HG03558 (cell line): ENCODE measurements around the gene ATL1.
"Not testable (repeated sequence)": the region's sequence is repeated elsewhere in the genome, so short reads cannot be mapped to it uniquely, and the experiment has no call there.

Source experiments
- ATAC-seq: cut with Tn5 transposase; IDR thresholded peaks from one replicate; pipeline ENCODE4 v1.9.1; 2021; ENCODE audit warnings: moderate number of reproducible peaks; ENCODE audit not compliant: unreplicated experiment; ENCODE audit errors: extremely low read depth

Gene ATL1

DNA sequence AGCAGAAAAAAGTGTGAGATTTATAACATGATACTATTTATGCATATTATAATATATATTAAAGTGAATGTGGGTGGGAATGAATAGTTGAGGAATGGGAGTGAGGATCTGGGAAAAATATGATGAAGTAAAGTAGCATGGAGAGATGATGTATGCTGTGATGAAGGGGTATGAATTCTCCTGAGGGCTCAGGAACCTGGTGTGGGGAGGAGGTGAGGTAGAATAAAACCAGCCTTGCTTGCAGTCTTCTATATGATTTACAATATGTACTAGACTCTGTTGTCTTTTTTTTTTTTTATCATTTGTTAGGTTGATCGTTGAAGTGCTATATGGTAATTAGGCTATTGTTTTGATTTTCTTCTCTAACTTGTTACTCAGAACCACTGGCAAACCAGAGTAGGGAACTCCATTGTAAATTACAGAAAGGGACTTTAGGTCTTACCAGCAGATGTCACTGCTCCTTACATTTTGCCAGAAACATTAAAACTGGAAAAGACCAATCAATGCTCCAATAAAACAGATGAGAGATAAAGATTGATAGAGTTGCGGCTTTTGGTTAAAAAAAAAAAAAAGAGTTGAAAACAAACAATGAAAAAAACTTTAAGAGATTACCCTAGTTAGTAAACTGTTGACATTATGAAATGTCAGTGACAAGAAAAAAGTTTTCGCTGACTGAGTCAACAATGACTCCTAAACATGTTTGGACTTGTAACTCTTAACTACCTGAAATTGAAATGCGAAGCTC is 39.9 kb downstream of the ATL1 start:
- no peak for ATAC-seq

DNA sequence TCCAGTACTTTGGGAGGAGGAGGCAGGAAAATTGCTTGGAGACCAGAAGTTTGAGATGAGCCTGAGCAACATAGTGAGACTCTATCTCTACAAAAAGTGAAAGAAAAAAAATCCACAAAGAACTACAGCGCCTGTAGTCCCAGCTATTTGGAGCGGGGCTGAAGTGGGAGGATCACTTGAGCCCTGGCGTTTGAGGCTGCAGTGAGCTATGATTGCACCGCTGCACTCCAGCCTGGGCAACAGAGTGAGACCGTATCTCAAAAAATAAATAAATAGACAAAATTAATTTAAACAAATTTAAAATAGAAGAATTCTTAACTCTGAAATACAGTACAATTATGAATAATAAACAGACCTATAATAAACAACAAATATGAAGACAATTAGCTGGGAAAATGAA is 40.9 kb downstream of the ATL1 start:
- ATAC-seq, result no peak

DNA sequence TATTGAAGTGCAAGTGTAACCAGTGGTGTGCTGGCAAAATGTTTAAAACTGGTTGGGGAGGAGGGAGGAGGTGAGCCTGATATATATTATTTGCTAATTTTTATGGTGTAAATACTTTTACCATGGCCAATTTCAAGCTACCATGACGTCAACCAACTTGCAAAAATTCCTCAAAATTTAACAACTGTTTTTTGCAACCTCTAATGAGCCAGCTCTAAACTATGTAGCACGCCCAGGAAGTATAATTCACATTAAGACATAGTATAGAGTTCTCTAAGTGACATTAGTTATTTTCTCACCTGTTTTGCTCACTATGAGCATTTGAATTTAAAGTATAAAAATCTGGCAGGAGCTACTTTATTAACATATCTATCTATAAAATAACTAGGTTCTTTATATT is 41.4 kb downstream of the ATL1 start:
- ATAC-seq, result no peak

DNA sequence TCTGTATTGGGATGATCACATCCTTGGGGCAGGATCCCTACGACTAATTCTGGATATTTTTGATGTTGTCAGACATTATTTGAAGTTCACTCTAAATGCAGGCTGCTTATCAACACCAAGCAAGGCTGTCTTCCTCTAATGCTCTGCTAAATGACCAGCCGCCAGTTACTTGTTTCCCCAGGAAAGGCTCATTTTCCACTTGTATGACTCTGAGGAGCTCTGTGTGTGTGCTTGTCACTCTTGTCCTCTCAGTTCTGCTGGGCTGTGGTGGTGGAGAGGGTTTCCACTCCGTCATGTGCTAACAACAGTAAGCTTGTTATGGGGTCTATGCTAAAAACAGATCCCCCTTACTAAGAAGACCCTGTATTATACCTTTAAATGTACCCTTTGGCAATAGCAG is 42.1 kb downstream of the ATL1 start:
- ATAC-seq, result no peak

DNA sequence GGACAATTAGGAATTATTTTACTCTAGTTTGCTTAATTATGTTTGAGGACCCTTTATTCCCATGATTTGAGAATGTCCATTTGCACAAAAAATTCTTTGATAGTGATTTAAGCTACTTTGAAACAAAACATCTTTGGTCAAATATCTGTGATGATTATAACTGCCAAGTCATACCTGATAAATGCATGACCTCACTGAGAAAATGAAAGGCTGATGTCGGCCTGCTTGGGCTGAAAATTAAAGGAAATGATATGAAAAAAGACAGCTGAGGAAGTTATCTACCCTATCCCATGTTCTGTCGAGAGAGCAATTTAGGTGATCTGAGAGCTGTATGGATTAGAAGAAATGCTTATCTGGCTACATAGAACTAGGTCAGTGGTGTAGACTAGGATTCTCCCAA is 43.6 kb downstream of the ATL1 start:
- no peak for ATAC-seq

DNA sequence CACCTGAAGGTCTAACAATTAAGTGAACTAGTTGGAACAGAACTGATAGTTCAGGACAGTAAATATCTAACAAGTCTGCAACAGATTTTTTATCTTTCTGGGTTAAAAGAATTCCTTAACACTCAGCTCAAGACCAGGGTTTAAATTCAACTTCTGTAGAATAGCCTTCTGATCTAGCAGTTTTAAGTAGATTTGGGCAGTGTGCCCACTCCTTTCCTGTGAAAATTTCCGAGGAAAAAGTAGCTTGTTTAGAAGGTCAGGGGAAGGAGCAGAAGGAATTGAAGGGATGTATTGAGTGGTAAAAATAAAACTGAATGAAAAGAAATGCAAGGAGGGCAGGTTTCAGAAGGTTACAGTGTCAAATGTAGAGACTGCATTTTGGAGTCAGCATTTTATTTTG is 45.8 kb downstream of the ATL1 start:
- no peak for ATAC-seq

DNA sequence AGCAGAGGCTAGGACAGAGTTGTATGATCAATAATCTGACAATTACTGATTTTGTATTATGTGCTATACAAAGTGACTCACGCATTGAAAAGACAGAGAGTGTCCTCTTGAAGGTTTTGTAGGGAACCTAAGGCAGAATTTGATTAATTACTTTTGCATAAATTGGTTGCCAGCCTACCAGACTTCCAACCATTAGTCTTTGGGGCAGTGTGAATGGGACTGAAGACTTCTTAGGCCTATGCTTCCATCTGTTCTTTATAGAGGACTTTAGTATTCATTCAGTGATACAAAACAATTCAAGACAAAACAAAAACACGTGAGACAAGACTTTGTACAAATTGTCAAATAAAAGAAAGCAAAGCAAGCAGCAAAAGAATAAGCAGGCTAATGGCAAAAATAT is 46.5 kb downstream of the ATL1 start:
- no peak for ATAC-seq

DNA sequence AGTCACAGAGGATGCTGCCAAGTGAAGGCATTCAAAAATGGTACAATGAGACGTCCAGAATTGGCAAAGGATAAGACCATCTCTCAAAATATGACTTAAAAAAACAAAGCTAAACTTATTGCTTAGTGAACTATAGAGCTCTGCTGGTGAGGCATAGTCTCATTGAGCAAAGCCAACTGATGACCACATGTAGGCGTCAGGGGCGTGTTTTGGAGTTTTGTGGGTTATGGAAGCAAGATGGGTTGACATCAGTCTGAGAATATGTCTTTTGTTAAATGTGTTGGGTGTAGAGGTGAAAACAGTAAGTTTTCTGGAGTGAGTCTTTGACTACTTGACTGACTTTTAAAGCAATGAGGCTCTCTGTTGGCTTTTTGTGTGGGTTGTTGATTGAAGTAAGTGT is 47.2 kb downstream of the ATL1 start:
- no peak for ATAC-seq

DNA sequence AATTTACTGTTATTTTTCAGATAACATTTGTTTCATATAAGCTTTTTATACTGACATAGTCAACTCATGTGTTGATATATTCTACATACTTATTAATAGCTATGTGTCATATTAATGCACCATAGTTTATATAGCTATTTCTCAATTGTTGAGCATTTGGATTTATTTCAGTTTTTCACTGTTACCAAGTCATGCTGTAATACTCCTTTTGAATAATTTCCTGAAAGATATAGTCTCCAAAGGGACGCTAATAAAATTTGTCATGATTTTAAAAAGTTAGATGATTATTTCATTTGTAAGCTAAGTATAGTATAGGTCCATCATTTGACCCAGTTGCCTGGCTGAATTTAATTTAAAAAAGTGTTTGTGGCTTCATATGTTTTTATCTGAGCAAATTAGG is 47.8 kb downstream of the ATL1 start:
- ATAC-seq, result no peak

DNA sequence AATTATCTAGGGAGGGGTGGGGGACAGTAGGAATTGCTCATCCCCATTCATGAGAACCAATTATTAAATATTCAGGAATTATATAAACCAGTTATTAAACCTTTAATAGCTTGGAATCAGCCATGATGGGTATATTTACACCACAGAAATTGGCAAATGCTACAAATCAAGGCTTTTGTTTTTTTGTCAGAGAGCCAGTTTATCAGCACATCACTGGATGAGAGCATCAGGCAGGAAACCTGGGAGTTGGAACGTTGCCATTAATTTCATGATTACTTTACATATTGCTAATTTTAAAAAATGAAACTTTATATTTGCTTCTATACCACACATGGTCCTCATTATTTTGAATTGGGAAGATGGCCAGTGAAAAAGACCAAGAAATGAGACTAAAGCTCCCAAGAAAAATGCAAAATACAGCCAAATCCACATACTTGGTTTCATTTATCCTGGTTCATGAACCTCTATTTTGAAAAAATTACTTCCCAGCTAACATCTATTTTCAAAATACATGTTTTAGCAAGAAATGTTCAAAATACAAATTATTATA is 48.4 kb downstream of the ATL1 start:
- no peak for ATAC-seq

DNA sequence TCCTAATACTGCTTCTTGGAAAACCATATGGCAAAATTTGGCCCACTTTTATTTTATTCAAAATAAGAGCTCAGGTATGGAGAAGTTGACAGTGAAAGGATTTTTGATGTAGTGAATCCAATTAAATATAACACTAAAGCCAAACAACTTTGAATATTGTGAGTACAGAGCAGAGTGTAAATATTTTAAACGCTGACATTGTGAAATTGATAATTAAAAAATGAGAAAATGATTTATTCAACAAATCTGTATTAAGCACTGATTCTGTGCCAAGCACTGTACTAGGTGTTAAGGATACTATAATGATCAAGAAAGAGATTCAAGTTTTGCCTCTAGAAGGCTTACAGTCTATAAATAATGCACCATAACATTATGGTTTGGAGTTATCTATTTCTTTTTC is 50.5 kb downstream of the ATL1 start:
- ATAC-seq, result no peak

DNA sequence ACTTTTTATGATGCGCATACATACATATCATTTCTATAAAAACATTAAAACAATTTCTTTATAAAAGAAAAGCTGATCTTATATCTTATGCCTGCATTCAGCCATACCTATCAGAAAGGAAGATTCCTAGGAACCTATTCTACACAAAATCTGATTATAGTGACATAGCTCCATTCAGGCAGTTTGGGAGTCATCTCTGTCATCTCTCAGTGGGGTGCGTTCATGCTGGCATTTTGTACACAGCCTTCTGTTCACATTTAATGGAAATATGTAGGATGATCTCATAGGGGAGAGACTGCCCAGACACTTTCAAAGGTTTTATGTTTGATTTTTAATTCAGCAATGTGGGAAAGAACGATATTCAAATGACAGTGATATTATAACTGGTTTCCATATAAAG is 52.9 kb downstream of the ATL1 start:
- ATAC-seq, result no peak

DNA sequence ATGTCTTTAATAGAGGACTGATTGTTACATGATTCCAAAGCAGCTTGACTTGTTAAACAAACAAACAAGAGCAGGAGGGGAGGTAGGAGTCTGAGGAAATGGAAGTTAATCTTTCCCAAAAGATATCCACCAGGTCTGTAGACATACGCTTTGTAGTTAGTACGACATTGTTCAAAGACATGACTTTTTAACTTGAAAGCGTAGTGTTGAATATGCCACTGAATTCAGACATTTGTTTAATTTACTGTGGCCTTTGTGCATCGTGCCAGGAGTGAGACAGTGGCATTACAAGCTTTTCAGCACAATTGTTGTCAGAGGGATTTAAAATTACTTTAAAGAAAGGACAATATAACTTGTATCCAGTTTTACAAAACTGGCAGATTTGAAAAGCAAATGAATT is 55.1 kb downstream of the ATL1 start:
- ATAC-seq, result no peak

DNA sequence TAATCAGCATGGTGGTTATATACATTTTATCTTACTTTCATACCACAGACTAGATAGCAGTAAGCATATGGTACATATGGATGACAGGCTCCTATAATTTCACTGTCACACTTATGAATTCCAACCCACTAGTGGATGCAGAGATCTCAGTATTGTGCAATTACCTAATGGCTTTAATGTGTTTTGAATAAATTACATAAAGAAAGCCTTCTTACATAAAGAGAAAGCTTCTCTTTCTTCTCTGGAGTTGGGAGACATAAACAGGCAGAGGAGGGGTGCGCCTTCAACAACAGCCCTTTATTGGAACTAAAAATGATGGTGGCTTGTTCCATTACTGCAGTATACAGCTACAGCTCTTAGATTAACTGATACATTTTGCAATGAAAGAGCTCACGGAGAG is 55.6 kb downstream of the ATL1 start:
- no peak for ATAC-seq

DNA sequence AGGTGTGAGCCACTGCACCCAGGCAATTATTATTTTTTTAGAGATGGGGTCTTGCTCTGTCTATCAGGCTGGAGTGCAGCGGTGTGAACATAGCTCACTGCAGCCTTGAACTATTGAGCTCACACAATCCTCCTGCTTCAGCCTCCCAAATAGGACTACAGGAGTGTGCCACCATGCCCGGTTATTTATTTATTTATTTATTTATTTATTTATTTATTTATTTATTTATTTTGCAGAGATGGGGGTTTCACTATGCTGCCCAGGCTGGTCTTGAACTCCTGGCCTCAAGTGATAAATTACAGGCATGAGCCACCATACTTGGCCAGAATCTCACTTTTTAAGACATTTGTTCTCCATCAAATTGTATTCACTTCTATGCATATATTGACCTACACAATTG is 56.3 kb downstream of the ATL1 start:
- ATAC-seq, result no peak

DNA sequence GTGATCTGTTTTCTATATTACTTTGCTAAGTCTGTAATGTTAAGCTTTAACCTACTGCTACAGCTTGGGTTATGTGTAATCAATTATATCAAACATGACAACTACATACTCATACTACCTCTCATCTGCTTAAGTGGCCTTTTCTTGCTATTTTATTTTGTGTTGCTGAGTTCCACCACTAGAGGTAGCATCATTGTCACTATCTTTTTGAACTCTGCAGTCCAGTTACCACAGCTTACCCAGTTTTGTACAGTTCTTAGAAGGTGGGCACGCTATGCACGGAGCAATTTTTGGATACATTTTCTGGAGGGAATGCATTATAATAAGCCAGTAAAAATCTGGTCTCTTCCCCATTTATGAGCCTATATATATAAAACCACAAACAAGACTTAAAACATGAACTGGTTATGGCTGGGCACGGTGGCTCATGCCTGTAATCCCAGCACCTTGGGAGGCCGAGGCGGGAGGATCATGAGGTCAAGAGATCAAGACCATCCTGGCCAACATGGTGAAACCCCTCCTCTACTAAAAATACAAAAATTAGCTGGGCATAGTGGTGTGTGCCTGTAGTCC is 59.7 kb downstream of the ATL1 start:
- ATAC-seq, result no peak

DNA sequence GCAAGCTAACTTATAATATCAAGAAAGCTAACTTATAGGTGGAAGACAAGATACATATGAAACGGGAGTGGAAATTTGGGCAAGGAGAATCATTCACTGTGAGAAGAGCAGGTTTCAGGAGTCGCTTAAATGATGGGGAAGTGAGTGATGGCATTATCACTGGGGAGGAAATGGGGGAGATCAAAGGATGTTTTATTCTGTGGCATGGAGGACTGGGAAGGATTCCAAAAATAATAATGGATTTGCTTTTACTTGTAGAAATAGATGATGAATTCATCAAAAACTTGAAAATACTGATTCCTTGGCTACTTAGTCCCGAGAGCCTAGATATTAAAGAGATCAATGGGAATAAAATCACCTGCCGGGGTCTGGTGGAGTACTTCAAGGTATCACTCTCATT is 60.4 kb downstream of the ATL1 start:
- no peak for ATAC-seq

DNA sequence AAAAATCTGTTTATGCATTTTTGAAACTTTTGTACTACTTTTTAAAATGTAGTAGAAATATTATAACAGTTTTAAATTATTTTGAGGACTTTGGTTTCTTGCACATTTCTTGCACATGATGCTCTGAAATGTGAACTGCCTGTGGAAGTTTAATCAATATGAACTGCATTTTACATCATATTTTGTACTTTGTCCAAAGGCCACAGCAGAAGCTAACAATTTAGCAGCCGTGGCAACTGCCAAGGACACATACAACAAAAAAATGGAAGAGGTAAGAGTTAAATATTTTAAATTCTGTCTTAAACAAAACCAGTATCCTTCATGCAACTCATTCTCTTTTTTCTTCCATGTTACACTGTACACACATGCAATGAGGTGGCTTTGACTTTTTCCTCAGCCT is 63.0 kb downstream of the ATL1 start:
- no peak for ATAC-seq

DNA sequence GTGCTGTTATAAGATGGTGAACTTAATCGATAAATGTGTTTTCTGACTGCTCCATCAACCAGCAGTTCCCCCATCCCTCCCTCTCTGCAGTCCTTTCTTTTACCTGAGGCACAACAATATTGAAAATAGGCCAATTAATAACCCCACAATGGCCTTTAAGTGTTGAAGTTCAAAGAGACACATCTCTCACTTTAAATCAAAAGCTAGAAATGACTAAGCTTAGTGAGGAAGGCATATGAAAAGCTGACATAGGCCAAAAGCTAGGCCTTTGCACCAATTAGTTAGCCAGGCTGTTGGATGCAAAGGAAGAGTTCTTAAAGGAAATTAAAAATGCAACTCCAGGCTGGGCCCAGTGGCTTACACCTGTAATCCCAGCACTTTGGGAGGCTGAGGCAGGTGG is 64.5 kb downstream of the ATL1 start:
- ATAC-seq, result no peak

DNA sequence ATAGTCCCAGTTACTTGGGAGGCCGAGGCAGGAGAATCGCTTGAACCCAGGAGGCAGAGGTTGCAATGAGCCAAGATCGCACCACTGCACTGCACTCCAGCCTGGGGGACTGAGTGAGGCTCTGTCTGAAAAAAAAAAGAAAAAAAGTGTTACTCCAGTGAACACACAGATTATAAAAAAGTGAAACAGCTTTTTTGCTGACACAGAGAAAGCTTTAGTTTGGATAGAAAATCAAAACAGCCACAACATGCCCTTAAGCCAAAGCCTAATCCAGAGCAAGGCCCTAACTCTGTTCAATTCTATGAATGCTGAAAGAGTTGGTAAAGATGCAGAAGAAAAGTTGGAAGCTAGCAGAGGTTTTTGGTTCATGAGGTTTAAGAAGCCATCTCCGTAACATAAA is 65.0 kb downstream of the ATL1 start:
- not testable (repeated sequence) for ATAC-seq

DNA sequence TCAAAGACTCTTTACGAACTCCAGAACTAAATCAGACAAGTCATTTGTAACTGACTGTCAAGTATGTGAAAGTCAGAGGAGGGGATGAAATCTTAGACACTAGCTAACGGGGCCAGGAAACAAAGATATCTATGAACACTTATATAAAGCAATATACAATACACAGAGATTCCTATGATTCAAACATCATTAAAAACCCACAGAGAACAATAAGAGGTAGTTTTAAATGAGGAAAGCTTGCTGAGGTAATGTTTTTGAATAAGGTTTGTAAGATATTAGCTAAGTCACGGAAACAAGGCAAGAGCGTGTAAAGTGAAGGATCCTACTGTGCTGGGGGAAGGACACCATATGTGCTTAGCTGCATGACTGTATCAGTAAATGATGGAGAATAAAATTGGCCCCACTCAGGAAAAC is 71.5 kb downstream of the ATL1 start:
- no peak for ATAC-seq

DNA sequence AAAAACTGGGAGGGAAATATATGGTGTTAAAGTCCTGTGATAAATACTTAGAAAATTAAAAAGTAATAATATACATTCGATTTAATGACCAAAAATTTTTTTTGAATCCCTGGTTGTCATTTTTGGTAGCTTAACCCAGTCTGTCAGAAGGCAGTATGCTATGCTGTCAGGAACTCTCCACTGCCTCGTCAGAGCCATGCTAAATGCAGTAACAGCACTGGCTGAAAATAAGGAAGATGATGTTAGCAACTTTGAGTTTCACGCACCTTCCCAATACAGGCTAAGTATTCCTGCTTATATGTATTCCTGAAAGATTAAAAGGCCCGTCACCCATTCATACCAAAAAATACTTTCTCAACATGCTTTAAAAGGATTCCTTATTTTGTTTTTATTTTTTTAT is 74.0 kb downstream of the ATL1 start:
- no peak for ATAC-seq
